Fibroblast of lung (primary cell): ENCODE data around the gene ARHGEF39. TPM values are rescaled to one million over a fixed set of nuclear protein-coding genes. Genes with fewer than 3 reads are reported as not detected.
A peak's percentile ranks its signal among the peaks of the same experiment; 100 is the strongest.

Experiments
- DNase-seq, 2 donors: peaks; one replicate each; pipeline versions ENCODE4 v3.0.0 to v3.0.0-alpha.2; 2010; ENCODE audit warnings: low read depth in 2 of 2
- H2AFZ ChIP-seq: 2 replicates; pipeline ENCODE4 v1.5.1; 2012; ENCODE audit warnings: low read length, control low read depth, inconsistent platforms
- H3K27ac ChIP-seq: 2 replicates; pipeline ENCODE4 v1.5.1; 2011; ENCODE audit warnings: low read length, control low read depth; ENCODE audit not compliant: insufficient read depth
- H3K27me3 ChIP-seq: 2 replicates; pipeline ENCODE4 v1.5.1; 2011; ENCODE audit warnings: mild to moderate bottlenecking, low read length; ENCODE audit not compliant: control insufficient read depth, insufficient read depth
- H3K36me3 ChIP-seq: 2 replicates; pipeline ENCODE4 v1.5.1; 2011; ENCODE audit warnings: low read length; ENCODE audit not compliant: control insufficient read depth, insufficient read depth
- H3K4me1 ChIP-seq: 2 replicates; pipeline ENCODE4 v1.5.1; 2011; ENCODE audit warnings: low read length; ENCODE audit not compliant: control insufficient read depth, insufficient read depth; ENCODE audit errors: extremely low read depth
- H3K4me2 ChIP-seq: 2 replicates; pipeline ENCODE4 v1.5.1; 2011; ENCODE audit warnings: low read length, control low read depth; ENCODE audit not compliant: insufficient read depth; ENCODE audit errors: extremely low read depth
- H3K4me3 ChIP-seq, 4 experiments: fragments of 200-600 bp in 1 of 4; sonication (generic) in 1 of 4; replicated peaks in 1 of 4; 2 replicates each; pipeline ENCODE4 v1.5.1; 2011 to 2016; ENCODE audit warnings: low read length in 4 of 4, low read depth in 3 of 4, mild to moderate bottlenecking in 3 of 4, control low read depth in 2 of 4, inconsistent platforms in 1 of 4, mixed read lengths in 1 of 4; ENCODE audit not compliant: insufficient read depth in 1 of 4; ENCODE audit errors: control extremely low read depth in 1 of 4
- H3K79me2 ChIP-seq: 2 replicates; pipeline ENCODE4 v1.5.1; 2012; ENCODE audit warnings: mild to moderate bottlenecking, low read length, inconsistent platforms; ENCODE audit not compliant: control insufficient read depth, insufficient read depth
- H3K9ac ChIP-seq: 2 replicates; pipeline ENCODE4 v1.5.1; 2011; ENCODE audit warnings: mild to moderate bottlenecking, low read length, control low read depth; ENCODE audit not compliant: insufficient read depth
- H3K9me3 ChIP-seq: 2 replicates; pipeline ENCODE4 v1.5.1; 2012; ENCODE audit warnings: low read depth, low read length; ENCODE audit not compliant: control insufficient read depth, insufficient read depth
- H4K20me1 ChIP-seq: 2 replicates; pipeline ENCODE4 v1.5.1; 2011; ENCODE audit warnings: low read length; ENCODE audit not compliant: control insufficient read depth, insufficient read depth; ENCODE audit errors: extremely low read depth
- EZH2 ChIP-seq: IDR thresholded peaks from 2 replicates; pipeline ENCODE4 v1.5.1; 2012; ENCODE audit warnings: low read length, control low read depth, mild to moderate bottlenecking; ENCODE audit errors: missing control alignments
- polyA minus RNA-seq: library from RNA; depleted of rRNA, polyadenylated mRNA; stranded (reverse); fragments of >200 nt; gene quantifications from 2 replicates; pipeline ENCODE4 v1.2.3, GENCODE V29; 2011; ENCODE audit warnings: low replicate concordance
- polyA plus RNA-seq, 2 donors: library from polyadenylated mRNA; depleted of rRNA in 1 of 2; stranded (reverse) in 1 of 2; unstranded in 1 of 2; fragments of >200 nt; gene quantifications; 2 replicates each; pipeline ENCODE4 v1.2.1, GENCODE V29; 2011 to 2012; ENCODE audit warnings: missing spikeins in 1 of 2
- total RNA-seq: library from RNA; depleted of rRNA; stranded (reverse); fragments of >200 nt; gene quantifications from 2 replicates; pipeline ENCODE4 v1.2.1, GENCODE V29; 2014
- TF ChIP-seq, protein P1 (sequence below), 2 donors: IDR thresholded peaks in 1 of 2; conservative IDR thresholded peaks in 1 of 2; 1 replicate in 1 of 2; 2 replicates in 1 of 2; pipeline ENCODE4 v1.5.1; 2011 to 2012; ENCODE audit warnings: low read length in 2 of 2, control low read depth in 1 of 2, inconsistent platforms in 1 of 2, low read depth in 1 of 2, mild to moderate bottlenecking in 1 of 2

The ARHGEF39 gene, protein sequence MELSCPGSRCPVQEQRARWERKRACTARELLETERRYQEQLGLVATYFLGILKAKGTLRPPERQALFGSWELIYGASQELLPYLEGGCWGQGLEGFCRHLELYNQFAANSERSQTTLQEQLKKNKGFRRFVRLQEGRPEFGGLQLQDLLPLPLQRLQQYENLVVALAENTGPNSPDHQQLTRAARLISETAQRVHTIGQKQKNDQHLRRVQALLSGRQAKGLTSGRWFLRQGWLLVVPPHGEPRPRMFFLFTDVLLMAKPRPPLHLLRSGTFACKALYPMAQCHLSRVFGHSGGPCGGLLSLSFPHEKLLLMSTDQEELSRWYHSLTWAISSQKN
- total RNA-seq (under 0.01 and 0.66 TPM in 2 replicates), polyA plus RNA-seq (0.77 and 3.9 TPM in 2 replicates), polyA minus RNA-seq (2.2 and 4.4 TPM in 2 replicates)
- 0.63 and 2.3 TPM in 2 replicates for polyA plus RNA-seq (2012)

DNA sequence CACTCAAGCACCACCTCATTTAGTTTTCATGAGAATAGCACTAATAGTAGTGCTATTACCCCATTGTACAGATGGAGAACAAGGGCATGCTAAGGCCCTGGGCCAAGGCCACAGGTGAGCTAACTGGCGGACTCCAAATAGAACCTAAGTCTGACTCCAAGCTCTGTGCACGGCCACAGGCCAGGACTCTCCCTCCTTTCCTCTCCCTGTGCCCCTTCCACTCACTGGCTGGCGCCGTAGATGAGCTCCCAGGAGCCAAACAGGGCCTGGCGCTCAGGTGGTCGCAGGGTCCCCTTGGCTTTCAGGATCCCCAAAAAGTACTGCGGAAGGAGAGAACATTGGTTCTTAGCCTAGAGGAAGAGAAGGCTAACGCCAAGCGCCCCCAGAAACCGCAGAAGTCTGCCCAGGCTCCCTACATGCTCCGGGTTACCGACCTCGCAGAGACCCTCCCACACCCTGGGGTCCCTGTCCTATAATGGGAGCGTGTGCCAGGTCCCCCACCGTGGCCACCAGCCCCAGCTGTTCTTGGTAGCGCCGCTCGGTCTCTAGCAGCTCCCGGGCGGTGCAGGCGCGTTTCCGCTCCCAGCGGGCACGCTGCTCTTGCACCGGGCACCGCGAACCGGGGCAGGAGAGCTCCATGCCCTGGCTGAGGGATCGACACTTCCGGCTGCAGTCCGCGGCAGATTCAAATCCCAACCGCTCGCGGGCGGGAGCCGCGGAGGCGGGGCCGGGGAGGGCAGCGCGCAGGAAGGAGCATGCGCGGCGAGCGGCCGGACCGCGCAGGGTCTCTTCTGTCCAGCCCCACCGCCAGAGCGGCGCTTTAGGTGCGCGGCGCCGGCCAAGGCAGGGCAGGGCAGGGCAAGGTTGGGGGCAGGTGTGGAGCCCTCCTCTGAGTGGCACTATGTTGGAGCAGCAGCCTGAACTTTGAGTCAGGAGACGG lies at the start of gene ARHGEF39:
TSS of gene ARHGEF39 (minus strand) at position 665 of the 940 bp plus-strand sequence. CDS start at position 639, 26 bp downstream.
- no peak for TF ChIP-seq EZH2
- TF ChIP-seq, protein P1, sequence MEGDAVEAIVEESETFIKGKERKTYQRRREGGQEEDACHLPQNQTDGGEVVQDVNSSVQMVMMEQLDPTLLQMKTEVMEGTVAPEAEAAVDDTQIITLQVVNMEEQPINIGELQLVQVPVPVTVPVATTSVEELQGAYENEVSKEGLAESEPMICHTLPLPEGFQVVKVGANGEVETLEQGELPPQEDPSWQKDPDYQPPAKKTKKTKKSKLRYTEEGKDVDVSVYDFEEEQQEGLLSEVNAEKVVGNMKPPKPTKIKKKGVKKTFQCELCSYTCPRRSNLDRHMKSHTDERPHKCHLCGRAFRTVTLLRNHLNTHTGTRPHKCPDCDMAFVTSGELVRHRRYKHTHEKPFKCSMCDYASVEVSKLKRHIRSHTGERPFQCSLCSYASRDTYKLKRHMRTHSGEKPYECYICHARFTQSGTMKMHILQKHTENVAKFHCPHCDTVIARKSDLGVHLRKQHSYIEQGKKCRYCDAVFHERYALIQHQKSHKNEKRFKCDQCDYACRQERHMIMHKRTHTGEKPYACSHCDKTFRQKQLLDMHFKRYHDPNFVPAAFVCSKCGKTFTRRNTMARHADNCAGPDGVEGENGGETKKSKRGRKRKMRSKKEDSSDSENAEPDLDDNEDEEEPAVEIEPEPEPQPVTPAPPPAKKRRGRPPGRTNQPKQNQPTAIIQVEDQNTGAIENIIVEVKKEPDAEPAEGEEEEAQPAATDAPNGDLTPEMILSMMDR (conservative IDR thresholded peaks at IDR 0.05 in 1 of 2, IDR thresholded peaks at IDR 0.05 in 1 of 2; ENCODE audit: low read depth in 1 of 2, low read length in 2 of 2), result peak in 1 of 2 donors; percentile 17
- Histone ChIP-seq H3K9me3 (no peaks in the 10 kb centered on the region), H3K36me3 (peaks cover 2% of the 10 kb centered on the region), H3K27ac (peak within 1 kb of the TSS; percentile 62), H3K79me2 (peaks cover 10% of the 10 kb centered on the region), H3K27me3 (no peaks in the 10 kb centered on the region), H4K20me1 (no peaks in the 10 kb centered on the region), H2AFZ (peak within 1 kb of the TSS; percentile 77), H3K4me1 (peaks cover 15% of the 10 kb centered on the region), H3K9ac (peak within 1 kb of the TSS; percentile 60), H3K4me2 (peak within 1 kb of the TSS; percentile 97), H3K4me3 (peak within 1 kb of the TSS; percentile 52 to 73 (median 63))
- DNase-seq, result peak; percentile 70 to 74

DNA sequence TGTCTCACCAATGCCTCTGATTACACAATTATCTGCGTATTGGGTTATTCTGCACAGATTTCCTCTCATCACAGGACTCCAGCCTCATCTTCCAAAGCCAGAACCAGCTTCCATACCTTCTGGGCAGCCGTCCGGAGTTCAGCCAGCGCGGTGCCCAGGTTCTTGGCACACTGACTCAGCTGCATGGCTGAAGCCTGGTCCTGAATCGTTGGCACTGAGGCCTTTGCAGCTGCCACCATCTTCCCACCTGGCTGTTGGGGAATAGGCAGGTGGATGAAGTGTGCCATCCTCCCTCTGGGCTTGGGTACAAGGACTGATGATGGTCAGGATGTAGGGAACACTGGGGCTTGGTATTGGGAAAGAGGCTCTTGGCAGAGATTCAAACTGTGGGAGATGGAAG lies 49.1 kb upstream of the ARHGEF39 start:
- H3K79me2 ChIP-seq, result peaks cover 2% of the 10 kb centered on the region
- no peak overlapping the region for H3K4me3 ChIP-seq
- H3K27me3 ChIP-seq, result no peaks in the 10 kb centered on the region
- H3K4me1 ChIP-seq, result no peaks in the 10 kb centered on the region
- TF ChIP-seq, protein P1 (conservative IDR thresholded peaks at IDR 0.05 in 1 of 2, IDR thresholded peaks at IDR 0.05 in 1 of 2; ENCODE audit: low read depth in 1 of 2, low read length in 2 of 2), result no peak
- no peak for TF ChIP-seq EZH2
- no peaks in the 10 kb centered on the region for H3K9me3 ChIP-seq
- H3K9ac ChIP-seq, result no peak overlapping the region
- H3K36me3 ChIP-seq, result peaks cover 64% of the 10 kb centered on the region
- no peaks in the 10 kb centered on the region for H4K20me1 ChIP-seq
- no peak overlapping the region for H2AFZ ChIP-seq
- no peak overlapping the region for H3K4me2 ChIP-seq
- H3K27ac ChIP-seq, result no peak overlapping the region
- no peak for DNase-seq

DNA sequence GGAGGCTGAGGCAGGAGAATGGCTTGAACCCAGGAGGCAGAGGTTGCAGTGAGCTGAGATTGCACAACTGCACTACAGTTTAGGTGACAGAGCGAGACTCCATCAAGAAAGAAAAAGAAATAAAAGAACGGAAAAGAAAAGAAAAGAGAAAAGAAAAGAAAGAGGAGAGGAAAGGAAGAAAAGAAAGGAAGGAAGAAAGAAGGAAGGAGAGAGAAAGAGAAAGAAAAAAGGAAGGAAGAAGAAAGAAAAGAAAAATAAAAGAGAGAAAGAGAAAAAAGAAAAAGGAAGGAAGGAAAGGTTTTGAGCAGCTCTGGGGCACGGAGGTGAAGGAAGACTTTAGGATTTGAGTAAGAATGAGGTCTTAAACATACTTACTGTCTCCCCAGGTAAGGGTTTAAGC lies 48.6 kb upstream of the ARHGEF39 start:
- no peaks in the 10 kb centered on the region for H3K27me3 ChIP-seq
- no peak overlapping the region for H3K4me2 ChIP-seq
- no peak overlapping the region for H3K9ac ChIP-seq
- H3K79me2 ChIP-seq, result peaks cover 2% of the 10 kb centered on the region
- H3K4me1 ChIP-seq, result no peaks in the 10 kb centered on the region
- no peaks in the 10 kb centered on the region for H4K20me1 ChIP-seq
- H3K4me3 ChIP-seq, result no peak overlapping the region
- H3K27ac ChIP-seq, result no peak overlapping the region
- H2AFZ ChIP-seq, result no peak overlapping the region
- DNase-seq, result no peak
- peaks cover 61% of the 10 kb centered on the region for H3K36me3 ChIP-seq
- no peak for TF ChIP-seq EZH2
- TF ChIP-seq, protein P1 (conservative IDR thresholded peaks at IDR 0.05 in 1 of 2, IDR thresholded peaks at IDR 0.05 in 1 of 2; ENCODE audit: low read depth in 1 of 2, low read length in 2 of 2), result no peak
- H3K9me3 ChIP-seq, result no peaks in the 10 kb centered on the region
